ENCODE data around the gene SAP30L.

DNA sequence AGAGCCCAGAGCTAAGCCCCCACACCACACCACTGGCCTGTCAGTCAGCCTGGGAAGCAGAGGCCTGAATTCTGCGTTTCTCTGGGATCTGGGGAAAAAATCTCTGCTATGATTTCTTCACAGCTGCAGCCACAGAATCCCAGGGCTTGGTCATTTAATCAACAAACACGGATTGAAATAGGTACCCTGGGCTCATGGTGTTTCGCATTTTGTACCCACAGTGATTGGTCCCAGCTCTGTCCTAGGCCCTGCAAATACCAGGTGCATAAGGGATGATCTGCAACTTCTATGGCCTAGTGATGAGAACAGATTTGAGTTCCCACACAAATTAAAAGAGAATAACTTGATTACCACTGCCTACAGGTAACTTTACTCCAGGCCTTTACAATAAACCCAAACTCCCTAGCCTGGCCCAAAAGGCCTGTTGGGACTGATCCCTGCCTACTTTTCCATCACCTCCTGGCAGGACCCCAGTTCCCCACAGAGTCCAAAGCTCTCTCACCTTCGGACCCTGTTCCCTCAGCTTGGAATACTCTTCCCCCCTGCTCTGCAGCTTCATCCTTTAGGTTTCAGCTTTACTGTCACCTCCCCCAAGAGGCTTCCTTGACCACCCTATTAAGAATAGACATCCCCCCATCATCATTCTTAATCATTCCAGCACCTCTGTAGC, 14.7 kb upstream of the SAP30L start:
- TF ChIP-seq, protein P1, sequence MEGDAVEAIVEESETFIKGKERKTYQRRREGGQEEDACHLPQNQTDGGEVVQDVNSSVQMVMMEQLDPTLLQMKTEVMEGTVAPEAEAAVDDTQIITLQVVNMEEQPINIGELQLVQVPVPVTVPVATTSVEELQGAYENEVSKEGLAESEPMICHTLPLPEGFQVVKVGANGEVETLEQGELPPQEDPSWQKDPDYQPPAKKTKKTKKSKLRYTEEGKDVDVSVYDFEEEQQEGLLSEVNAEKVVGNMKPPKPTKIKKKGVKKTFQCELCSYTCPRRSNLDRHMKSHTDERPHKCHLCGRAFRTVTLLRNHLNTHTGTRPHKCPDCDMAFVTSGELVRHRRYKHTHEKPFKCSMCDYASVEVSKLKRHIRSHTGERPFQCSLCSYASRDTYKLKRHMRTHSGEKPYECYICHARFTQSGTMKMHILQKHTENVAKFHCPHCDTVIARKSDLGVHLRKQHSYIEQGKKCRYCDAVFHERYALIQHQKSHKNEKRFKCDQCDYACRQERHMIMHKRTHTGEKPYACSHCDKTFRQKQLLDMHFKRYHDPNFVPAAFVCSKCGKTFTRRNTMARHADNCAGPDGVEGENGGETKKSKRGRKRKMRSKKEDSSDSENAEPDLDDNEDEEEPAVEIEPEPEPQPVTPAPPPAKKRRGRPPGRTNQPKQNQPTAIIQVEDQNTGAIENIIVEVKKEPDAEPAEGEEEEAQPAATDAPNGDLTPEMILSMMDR (conservative IDR thresholded peaks at IDR 0.05; ENCODE audit: low read depth, low read length): no peak
- TF ChIP-seq POLR2A (IDR thresholded peaks at IDR 0.05; ENCODE audit: low read depth, low read length) (no peak), RCOR1 (IDR thresholded peaks at IDR 0.05; ENCODE audit: insufficient replicate concordance, low read length) (no peak), BHLHE40 (IDR thresholded peaks at IDR 0.05; ENCODE audit: low read depth, low read length) (no peak), SMC3 (IDR thresholded peaks at IDR 0.05; ENCODE audit: low read depth, low read length) (no peak), RAD21 (IDR thresholded peaks at IDR 0.05; ENCODE audit: low read length) (no peak)

All from IMR-90 (cell line).